Osteocyte (in vitro differentiated cells): Measurements from ENCODE around the gene LAMC2. TPM values are rescaled to one million over a fixed set of nuclear protein-coding genes. Genes with fewer than 3 reads are reported as not detected.

Experiments used
- DNase-seq: peaks from one replicate; pipeline ENCODE4 v3.0.0; 2021; ENCODE audit warnings: mixed read lengths; ENCODE audit not compliant: unreplicated experiment; ENCODE audit errors: extremely low spot score
- H3K27ac Mint-ChIP-seq: one replicate; pipeline ENCODE4 v1.8.0; 2021; ENCODE audit warnings: mild to moderate bottlenecking, mixed read lengths; ENCODE audit not compliant: unreplicated experiment
- H3K27me3 Mint-ChIP-seq: one replicate; pipeline ENCODE4 v1.8.0; 2021; ENCODE audit warnings: mixed read lengths; ENCODE audit not compliant: unreplicated experiment
- H3K36me3 Mint-ChIP-seq: one replicate; pipeline ENCODE4 v1.8.0; 2021; ENCODE audit warnings: mixed read lengths; ENCODE audit not compliant: unreplicated experiment
- H3K4me1 Mint-ChIP-seq: one replicate; pipeline ENCODE4 v1.8.0; 2021; ENCODE audit warnings: mixed read lengths; ENCODE audit not compliant: unreplicated experiment
- H3K4me3 Mint-ChIP-seq: one replicate; pipeline ENCODE4 v1.8.0; 2021; ENCODE audit warnings: mild to moderate bottlenecking, moderate library complexity, mixed read lengths; ENCODE audit not compliant: unreplicated experiment
- H3K9me3 Mint-ChIP-seq: one replicate; pipeline ENCODE4 v1.8.0; 2021; ENCODE audit warnings: mixed read lengths; ENCODE audit not compliant: unreplicated experiment
- total RNA-seq: library from RNA; stranded (reverse); gene quantifications from 2 replicates; pipeline ENCODE4 v1.2.1, GENCODE V29; 2021
- TF ChIP-seq, protein P1 (sequence below): fragments of 200-600 bp; sonication (generic); IDR thresholded peaks from 2 replicates; pipeline ENCODE4 v1.5.0; 2021; ENCODE audit warnings: antibody characterized with exemption, mild to moderate bottlenecking, moderate library complexity

LAMC2 gene
- total RNA-seq, 1 donor from 2014 or later: 3.5 TPM

DNA sequence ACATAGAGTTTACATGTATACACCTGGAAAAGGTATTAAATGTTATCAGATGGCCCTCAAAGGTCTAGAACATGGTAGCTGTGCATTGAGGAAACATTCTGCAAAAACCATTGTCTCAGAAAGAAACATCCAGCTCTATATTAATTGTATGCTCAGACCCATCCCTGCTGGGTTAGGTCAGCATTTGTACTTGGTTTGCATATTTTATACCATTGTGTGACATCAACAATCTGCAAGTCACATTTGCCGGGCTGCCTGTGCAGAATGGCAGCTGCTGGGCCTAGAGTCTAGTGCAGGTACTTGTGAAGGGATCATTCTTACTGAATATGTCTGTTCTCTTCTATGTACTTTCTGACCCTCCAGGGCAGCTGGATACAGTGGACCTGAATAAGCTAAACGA lies 43.9 kb upstream of the LAMC2 start:
- H3K36me3 Mint-ChIP-seq: peaks cover 65% of the 10 kb centered on the region
- DNase-seq: no peak
- H3K4me1 Mint-ChIP-seq: peaks cover 28% of the 10 kb centered on the region
- H3K4me3 Mint-ChIP-seq: no peak overlapping the region
- TF ChIP-seq, protein P1, sequence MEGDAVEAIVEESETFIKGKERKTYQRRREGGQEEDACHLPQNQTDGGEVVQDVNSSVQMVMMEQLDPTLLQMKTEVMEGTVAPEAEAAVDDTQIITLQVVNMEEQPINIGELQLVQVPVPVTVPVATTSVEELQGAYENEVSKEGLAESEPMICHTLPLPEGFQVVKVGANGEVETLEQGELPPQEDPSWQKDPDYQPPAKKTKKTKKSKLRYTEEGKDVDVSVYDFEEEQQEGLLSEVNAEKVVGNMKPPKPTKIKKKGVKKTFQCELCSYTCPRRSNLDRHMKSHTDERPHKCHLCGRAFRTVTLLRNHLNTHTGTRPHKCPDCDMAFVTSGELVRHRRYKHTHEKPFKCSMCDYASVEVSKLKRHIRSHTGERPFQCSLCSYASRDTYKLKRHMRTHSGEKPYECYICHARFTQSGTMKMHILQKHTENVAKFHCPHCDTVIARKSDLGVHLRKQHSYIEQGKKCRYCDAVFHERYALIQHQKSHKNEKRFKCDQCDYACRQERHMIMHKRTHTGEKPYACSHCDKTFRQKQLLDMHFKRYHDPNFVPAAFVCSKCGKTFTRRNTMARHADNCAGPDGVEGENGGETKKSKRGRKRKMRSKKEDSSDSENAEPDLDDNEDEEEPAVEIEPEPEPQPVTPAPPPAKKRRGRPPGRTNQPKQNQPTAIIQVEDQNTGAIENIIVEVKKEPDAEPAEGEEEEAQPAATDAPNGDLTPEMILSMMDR: no peak
- H3K27ac Mint-ChIP-seq: no peak overlapping the region
- H3K27me3 Mint-ChIP-seq: no peaks in the 10 kb centered on the region
- H3K9me3 Mint-ChIP-seq: no peaks in the 10 kb centered on the region

DNA sequence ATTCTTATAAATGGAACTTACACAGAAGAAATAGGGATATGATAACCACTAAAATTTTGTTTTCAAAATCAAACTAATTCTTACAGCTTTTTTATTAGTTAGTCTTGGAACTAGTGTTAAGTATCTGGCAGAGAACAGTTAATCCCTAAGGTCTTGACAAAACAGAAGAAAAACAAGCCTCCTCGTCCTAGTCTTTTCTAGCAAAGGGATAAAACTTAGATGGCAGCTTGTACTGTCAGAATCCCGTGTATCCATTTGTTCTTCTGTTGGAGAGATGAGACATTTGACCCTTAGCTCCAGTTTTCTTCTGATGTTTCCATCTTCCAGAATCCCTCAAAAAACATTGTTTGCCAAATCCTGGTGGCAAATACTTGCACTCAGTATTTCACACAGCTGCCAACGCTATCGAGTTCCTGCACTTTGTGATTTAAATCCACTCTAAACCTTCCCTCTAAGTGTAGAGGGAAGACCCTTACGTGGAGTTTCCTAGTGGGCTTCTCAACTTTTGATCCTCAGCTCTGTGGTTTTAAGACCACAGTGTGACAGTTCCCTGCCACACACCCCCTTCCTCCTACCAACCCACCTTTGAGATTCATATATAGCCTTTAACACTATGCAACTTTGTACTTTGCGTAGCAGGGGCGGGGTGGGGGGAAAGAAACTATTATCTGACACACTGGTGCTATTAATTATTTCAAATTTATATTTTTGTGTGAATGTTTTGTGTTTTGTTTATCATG lies 42.3 kb upstream of the LAMC2 start:
- TF ChIP-seq, protein P1: no peak
- Mint-ChIP-seq H3K9me3 (no peaks in the 10 kb centered on the region), H3K4me3 (no peak overlapping the region), H3K27ac (no peak overlapping the region), H3K4me1 (peaks cover 33% of the 10 kb centered on the region), H3K27me3 (no peaks in the 10 kb centered on the region), H3K36me3 (peaks cover 50% of the 10 kb centered on the region)
- DNase-seq: no peak

DNA sequence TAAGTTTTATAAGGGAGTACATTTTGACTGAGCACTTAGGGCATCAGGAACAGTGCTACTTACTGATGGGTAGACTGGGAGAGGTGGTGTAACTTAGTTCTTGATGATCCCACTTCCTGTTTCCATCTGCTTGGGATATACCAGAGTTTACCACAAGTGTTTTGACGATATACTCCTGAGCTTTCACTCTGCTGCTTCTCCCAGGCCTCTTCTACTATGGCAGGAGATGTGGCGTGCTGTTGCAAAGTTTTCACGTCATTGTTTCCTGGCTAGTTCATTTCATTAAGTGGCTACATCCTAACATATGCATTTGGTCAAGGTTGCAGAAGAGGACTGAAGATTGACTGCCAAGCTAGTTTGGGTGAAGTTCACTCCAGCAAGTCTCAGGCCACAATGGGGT lies 41.3 kb upstream of the LAMC2 start:
- Mint-ChIP-seq H3K4me1 (peaks cover 26% of the 10 kb centered on the region), H3K36me3 (peaks cover 41% of the 10 kb centered on the region), H3K4me3 (no peak overlapping the region), H3K9me3 (no peaks in the 10 kb centered on the region), H3K27me3 (no peaks in the 10 kb centered on the region), H3K27ac (no peak overlapping the region)
- no peak for DNase-seq
- TF ChIP-seq, protein P1: no peak

DNA sequence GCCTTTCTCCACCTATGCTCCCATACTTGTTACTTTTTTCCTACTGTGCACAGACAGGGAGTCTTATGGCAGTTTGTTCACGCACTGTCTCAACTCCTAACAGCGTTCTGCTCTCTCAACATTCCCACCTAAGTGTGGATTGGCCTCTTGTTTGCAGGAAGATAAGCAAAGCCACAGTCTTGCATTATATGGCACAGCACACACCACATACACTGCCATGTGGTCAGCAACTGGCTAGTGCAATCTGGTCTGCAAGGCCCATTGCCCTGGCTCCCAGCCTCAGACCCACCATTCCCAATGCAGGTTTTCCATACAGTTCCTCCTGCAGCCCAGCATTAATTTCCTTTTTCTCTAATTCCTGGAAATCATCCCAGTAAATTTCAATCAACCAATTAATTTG lies 38.3 kb upstream of the LAMC2 start:
- Mint-ChIP-seq H3K4me1 (peaks cover 16% of the 10 kb centered on the region), H3K36me3 (peaks cover 15% of the 10 kb centered on the region), H3K9me3 (no peaks in the 10 kb centered on the region), H3K27ac (peak overlapping the region; percentile 16), H3K27me3 (no peaks in the 10 kb centered on the region), H3K4me3 (no peak overlapping the region)
- no peak for DNase-seq
- TF ChIP-seq, protein P1: no peak

DNA sequence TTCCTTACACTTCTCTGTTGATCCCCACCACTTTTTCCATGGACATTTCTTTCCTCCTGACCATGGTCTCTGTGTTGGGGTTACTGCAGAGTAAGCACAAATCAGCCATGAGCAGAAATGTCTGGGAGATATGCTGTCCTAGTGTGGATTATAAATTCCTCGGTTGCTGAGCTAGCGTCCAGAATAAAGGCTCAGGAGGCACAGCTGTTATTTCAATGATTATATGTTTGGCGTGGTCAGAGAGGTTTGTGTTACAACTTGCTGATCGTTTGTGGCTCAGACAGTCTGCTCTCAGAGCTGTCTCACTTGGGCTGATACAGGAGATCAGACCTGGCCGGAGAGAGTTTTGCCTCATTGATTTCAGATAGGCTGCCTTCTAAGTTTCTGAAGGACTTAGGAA lies 37.5 kb upstream of the LAMC2 start:
- H3K4me3 Mint-ChIP-seq: no peak overlapping the region
- H3K27me3 Mint-ChIP-seq: no peaks in the 10 kb centered on the region
- peaks cover 9% of the 10 kb centered on the region for H3K36me3 Mint-ChIP-seq
- TF ChIP-seq, protein P1: no peak
- peaks cover 16% of the 10 kb centered on the region for H3K4me1 Mint-ChIP-seq
- DNase-seq: no peak
- peak overlapping the region; percentile 71 for H3K27ac Mint-ChIP-seq
- H3K9me3 Mint-ChIP-seq: no peaks in the 10 kb centered on the region
